SJSA1 (cell line): ENCODE data around the gene ERICH2. TPM values are rescaled to one million over a fixed set of nuclear protein-coding genes. Genes with fewer than 3 reads are reported as not detected.

Experiments
- DNase-seq, 2 experiments: peaks; one replicate each; pipeline ENCODE4 v3.0.0-alpha.2; 2015 to 2020; ENCODE audit warnings: low spot score in 2 of 2, low read depth in 1 of 2
- H3K27ac ChIP-seq: fragments of 250-450 bp; sonication (Bioruptor Pico); 2 replicates; pipeline ENCODE4 v1.5.1; 2020; ENCODE audit warnings: mild to moderate bottlenecking, moderate library complexity
- H3K27me3 ChIP-seq: fragments of 250-450 bp; sonication (Bioruptor Pico); replicated peaks from 2 replicates; pipeline ENCODE4 v1.5.1; 2020; ENCODE audit warnings: mild to moderate bottlenecking, moderate library complexity
- H3K36me3 ChIP-seq: fragments of 250-450 bp; sonication (Bioruptor Pico); 2 replicates; pipeline ENCODE4 v1.5.1; 2020; ENCODE audit warnings: mild to moderate bottlenecking
- H3K4me1 ChIP-seq: fragments of 250-450 bp; sonication (Bioruptor Pico); replicated peaks from 2 replicates; pipeline ENCODE4 v1.6.1; 2021; ENCODE audit warnings: mild to moderate bottlenecking
- H3K4me3 ChIP-seq: fragments of 250-450 bp; sonication (Bioruptor Pico); 2 replicates; pipeline ENCODE4 v1.5.1; 2020; ENCODE audit warnings: mild to moderate bottlenecking
- H3K9me3 ChIP-seq: fragments of 250-450 bp; sonication (Bioruptor Pico); replicated peaks from 2 replicates; pipeline ENCODE4 v1.5.1; 2020; ENCODE audit warnings: mild to moderate bottlenecking
- total RNA-seq: library from RNA; depleted of rRNA; stranded (reverse); fragments of >200 nt; shearing (Covaris generic); gene quantifications from 2 replicates; pipeline ENCODE4 v1.2.3, GENCODE V29; 2014

The ERICH2 gene
- total RNA-seq, 1 experiment from 2014 or later, result not detected

DNA sequence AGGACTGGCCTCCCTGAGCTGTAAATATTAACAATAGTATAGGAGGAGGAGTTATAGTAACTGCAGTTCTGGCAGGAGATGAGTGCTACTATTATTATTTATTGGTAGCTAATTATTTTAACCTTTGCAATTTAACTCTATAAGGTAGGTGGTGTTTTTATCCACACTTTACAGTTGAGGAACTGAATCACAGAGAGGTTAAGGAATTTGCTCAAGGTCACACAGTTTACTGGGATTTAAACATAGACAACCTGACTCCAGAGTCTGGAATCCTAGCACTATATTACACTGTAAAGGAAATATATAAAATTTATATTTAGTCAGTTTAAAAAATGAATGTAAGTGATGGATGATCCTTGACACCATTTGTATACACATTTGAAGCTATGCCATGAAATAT, 2.1 kb downstream of the ERICH2 start:
- Histone ChIP-seq H3K9me3 (no peaks in the 10 kb centered on the region), H3K27me3 (peaks cover 16% of the 10 kb centered on the region), H3K27ac (no peak overlapping the region), H3K36me3 (no peaks in the 10 kb centered on the region), H3K4me1 (peaks cover 7% of the 10 kb centered on the region; the same call in 1 of the 2 replicates), H3K4me3 (no peak overlapping the region)
- DNase-seq, result no peak

- H3K27ac ChIP-seq, result no peak overlapping the region
- DNase-seq, result no peak
- peaks cover 16% of the 10 kb centered on the region for H3K27me3 ChIP-seq
- H3K9me3 ChIP-seq, result no peaks in the 10 kb centered on the region
- no peak overlapping the region for H3K4me3 ChIP-seq
- H3K36me3 ChIP-seq, result no peaks in the 10 kb centered on the region
- H3K4me1 ChIP-seq, result peaks cover 7% of the 10 kb centered on the region; the same call in 1 of the 2 replicates
Observed at GRCh38 chr2:170774074-170774473, 3.9 kb downstream of the ERICH2 start.

- Histone ChIP-seq H3K9me3 (no peaks in the 10 kb centered on the region), H3K36me3 (no peaks in the 10 kb centered on the region), H3K4me3 (no peak overlapping the region), H3K4me1 (no peaks in the 10 kb centered on the region), H3K27ac (no peak overlapping the region), H3K27me3 (no peaks in the 10 kb centered on the region)
- DNase-seq, result no peak
Observed at GRCh38 chr2:170778900-170779299, 8.7 kb downstream of the ERICH2 start.

GRCh38 chr2:170779304-170779703, 9.1 kb downstream of the ERICH2 start:
- H3K27ac ChIP-seq, result no peak overlapping the region
- no peaks in the 10 kb centered on the region for H3K4me1 ChIP-seq
- no peaks in the 10 kb centered on the region for H3K9me3 ChIP-seq
- H3K27me3 ChIP-seq, result no peaks in the 10 kb centered on the region
- no peak overlapping the region for H3K4me3 ChIP-seq
- H3K36me3 ChIP-seq, result no peaks in the 10 kb centered on the region
- no peak for DNase-seq

DNA sequence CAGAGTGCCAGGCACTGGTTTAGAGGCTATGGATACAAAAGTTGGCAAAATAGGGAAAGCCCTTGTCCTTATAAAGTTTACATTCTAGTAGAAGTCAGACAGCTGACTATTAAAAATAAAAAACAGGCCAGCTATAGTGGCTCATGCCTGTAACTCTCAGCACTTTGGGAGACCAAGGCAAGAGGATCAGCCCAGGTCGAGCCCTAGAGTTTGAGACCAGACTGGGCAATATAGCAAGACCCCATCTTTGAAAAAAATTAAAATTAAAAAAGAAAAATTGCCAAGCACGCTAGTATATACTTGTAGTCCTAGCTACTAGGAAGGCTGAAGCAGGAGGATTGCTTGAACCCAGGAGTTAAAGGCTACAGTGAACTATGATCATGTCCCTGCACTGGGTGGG, 12.5 kb downstream of the ERICH2 start:
- H3K36me3 ChIP-seq, result no peaks in the 10 kb centered on the region
- no peak overlapping the region for H3K27ac ChIP-seq

DNA sequence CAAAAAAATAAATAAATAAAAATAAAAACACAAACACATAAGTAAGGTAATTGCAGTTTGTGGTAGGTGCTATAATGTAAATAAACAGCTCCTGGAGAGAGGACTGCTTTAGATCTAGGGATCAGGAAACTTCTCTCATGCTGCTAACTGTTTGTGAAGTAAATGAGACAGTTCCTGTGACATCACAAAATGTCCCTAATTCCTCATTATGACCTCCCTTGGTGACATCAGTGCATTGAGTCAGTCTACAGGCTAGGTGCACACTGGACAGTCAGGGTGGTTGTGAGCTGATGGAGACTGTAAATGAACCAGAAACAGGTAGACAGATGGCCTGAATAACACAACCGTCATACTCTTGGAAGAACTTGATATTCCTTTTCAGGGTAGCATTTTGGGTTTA, 13.4 kb downstream of the ERICH2 start:
- H3K9me3 ChIP-seq, result no peaks in the 10 kb centered on the region
- no peak for DNase-seq
- no peak overlapping the region for H3K27ac ChIP-seq
- no peaks in the 10 kb centered on the region for H3K27me3 ChIP-seq
- no peak overlapping the region for H3K4me3 ChIP-seq
- H3K36me3 ChIP-seq, result no peaks in the 10 kb centered on the region
- H3K4me1 ChIP-seq, result no peaks in the 10 kb centered on the region

More for the DNA sequence above, 12.5 kb downstream of the ERICH2 start:
- Histone ChIP-seq H3K4me1 (no peaks in the 10 kb centered on the region), H3K4me3 (no peak overlapping the region), H3K9me3 (no peaks in the 10 kb centered on the region), H3K27me3 (no peaks in the 10 kb centered on the region)
- DNase-seq, result no peak

DNA sequence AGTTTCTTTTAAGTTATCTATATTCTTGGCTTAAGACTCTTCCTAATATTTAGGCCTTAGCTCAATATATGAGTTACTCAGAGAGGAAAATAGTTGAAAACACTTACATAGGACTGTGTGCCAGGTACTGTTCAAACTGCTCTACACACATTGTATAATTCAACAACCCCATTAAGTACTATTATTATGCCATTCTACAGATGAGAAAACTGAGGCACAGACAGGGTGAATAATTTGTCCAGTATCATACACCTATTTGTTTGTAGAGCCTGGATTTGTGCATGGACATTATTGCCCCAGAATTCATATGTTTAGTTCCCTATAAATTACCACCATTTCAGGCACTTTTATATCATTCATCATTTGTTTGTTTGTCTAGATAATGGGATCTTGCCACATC, 28.8 kb downstream of the ERICH2 start:
- Histone ChIP-seq H3K36me3 (no peaks in the 10 kb centered on the region), H3K9me3 (no peaks in the 10 kb centered on the region), H3K4me3 (no peak overlapping the region), H3K27ac (no peak overlapping the region), H3K27me3 (peaks cover 4% of the 10 kb centered on the region; the same call in 1 of the 2 replicates), H3K4me1 (no peaks in the 10 kb centered on the region)
- DNase-seq, result no peak

DNA sequence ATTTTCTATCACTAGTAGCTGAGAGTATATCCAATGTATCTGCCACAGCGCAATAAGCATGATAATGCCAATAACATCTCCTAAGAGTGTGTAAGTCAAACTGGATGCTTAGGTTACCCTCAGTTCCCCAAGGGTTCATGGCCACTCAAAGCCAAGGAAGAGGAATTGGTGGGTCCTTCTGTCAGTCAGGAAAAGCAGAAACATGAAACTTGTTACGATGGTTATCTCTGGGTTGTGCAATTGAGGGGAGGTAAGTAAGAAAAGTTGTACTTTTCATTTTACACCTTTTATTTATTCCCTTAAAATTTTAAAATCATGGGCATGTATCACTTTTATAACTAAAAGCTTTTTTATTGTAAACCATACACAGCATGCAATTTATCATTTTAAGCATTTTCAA, 36.4 kb downstream of the ERICH2 start:
- Histone ChIP-seq H3K27me3 (0 out of 2 replicates have a peak, but pooled peaks cover 3% of the 10 kb centered on the region), H3K9me3 (no peaks in the 10 kb centered on the region), H3K27ac (no peak overlapping the region), H3K36me3 (no peaks in the 10 kb centered on the region), H3K4me1 (no peaks in the 10 kb centered on the region), H3K4me3 (no peak overlapping the region)
- no peak for DNase-seq

DNA sequence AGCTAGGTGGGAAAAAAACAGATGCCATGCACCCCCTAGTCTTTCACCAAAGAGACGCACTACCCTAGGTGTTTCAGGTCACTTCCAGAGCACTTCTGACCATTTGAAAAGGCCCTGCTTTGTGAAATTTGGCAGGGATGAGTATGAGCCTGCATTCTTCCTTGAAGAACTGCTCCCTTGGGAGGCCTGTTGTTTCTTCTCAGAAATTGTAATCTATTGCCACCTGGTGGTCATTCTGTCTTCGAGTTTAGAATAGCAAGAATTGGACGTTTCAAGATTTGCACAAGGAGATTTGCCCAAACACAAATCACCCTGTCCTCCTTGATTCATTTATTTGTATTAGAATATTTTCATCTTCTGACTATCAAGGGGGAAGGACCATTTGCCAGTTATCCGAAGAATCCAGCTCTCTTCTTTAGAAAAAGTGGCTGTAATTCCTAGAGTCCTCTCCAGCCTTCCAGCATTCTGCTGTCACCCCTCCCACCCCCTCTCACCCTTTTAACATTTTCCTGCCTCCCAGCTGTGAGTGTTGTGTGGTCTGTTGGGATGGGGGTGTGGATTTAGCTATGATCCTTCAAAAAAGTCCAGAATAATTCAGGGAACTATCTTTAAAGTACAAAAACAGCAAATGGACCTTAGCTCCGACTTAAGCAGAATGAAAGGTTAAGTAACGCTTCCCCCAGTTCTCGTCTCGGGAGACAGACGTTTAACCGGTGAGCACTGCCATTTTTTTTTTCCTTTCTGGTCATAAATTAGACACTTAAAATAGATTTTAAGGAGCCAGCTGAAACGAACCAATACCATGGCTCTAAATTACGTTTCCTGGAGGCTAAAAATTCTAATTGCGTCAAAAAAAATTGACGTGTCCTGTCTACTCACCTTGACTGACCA, 42.8 kb downstream of the ERICH2 start:
- peak in 1 of 2 experiments; percentile 62 for DNase-seq
- Histone ChIP-seq H3K9me3 (no peaks in the 10 kb centered on the region), H3K4me3 (no peak overlapping the region), H3K27me3 (peaks cover 52% of the 10 kb centered on the region), H3K4me1 (peaks cover 20% of the 10 kb centered on the region), H3K27ac (no peak overlapping the region), H3K36me3 (no peaks in the 10 kb centered on the region)

GRCh38 chr2:170813611-170814532, 43.7 kb downstream of the ERICH2 start:
- H3K4me1 ChIP-seq, result peaks cover 28% of the 10 kb centered on the region
- no peak overlapping the region for H3K27ac ChIP-seq
- peaks cover 60% of the 10 kb centered on the region for H3K27me3 ChIP-seq
- peak in 1 of 2 experiments; percentile 17 for DNase-seq
- no peaks in the 10 kb centered on the region for H3K36me3 ChIP-seq
- H3K4me3 ChIP-seq, result no peak overlapping the region
- no peaks in the 10 kb centered on the region for H3K9me3 ChIP-seq

DNA sequence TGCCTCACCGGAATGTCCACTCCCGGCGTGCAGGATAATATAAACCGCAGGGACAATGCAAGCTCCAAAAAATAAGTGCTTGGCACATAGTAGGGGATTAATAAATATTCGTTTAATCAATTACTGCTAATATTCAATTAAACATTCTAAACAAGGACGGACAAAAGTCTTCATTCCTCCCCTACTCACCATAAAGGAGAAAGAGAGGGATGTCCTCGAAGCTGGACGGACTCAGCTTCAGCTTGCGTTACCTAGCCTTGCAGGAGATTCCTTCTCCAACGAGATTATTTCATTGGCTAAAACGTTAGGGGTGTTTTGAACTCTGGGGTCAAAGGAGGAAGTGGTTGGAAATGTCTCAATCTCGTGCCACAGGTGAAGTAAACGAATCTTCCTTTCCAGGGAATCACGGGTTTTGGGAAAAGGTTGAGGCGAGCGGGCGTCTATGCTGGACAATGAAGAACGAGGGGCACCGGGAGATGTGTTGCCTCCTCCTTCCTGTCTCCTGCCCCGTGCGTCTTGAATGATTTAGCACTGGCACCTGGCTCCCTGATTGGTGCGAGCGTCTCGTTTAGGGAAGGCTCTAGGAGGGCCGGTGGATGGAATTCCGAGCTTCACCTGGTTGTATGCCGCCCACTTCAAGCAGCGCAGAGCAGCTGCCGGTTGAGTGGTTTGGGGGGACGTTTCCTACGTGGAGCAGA, 44.5 kb downstream of the ERICH2 start:
- no peak for DNase-seq
- Histone ChIP-seq H3K27ac (no peak overlapping the region), H3K27me3 (peaks cover 64% of the 10 kb centered on the region)

DNA sequence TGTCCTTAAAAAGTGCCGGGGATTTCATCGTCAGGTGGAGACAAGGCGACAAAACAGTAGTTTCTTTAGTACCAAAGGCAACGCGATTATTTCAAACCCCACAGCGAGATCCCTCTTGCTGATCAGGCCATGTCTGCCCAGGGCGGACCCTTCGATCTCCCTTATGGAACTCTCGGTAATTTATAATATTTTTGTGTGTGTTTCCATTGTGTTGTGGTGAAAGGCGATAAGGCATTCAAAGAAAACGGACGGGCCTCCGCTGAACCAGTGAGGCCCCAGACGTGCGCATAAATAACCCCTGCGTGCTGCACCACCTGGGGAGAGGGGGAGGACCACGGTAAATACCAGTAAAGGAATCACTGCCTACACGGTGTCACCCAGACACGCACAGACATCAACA, 45.1 kb downstream of the ERICH2 start:
- no peak overlapping the region for H3K27ac ChIP-seq
- H3K9me3 ChIP-seq, result no peaks in the 10 kb centered on the region
- H3K4me1 ChIP-seq, result peaks cover 28% of the 10 kb centered on the region
- no peaks in the 10 kb centered on the region for H3K36me3 ChIP-seq
- peaks cover 66% of the 10 kb centered on the region for H3K27me3 ChIP-seq
- no peak for DNase-seq
- no peak overlapping the region for H3K4me3 ChIP-seq

More for the DNA sequence above, 44.5 kb downstream of the ERICH2 start:
- H3K36me3 ChIP-seq, result no peaks in the 10 kb centered on the region
- H3K4me3 ChIP-seq, result no peak overlapping the region
- H3K4me1 ChIP-seq, result peaks cover 28% of the 10 kb centered on the region
- H3K9me3 ChIP-seq, result no peaks in the 10 kb centered on the region

DNA sequence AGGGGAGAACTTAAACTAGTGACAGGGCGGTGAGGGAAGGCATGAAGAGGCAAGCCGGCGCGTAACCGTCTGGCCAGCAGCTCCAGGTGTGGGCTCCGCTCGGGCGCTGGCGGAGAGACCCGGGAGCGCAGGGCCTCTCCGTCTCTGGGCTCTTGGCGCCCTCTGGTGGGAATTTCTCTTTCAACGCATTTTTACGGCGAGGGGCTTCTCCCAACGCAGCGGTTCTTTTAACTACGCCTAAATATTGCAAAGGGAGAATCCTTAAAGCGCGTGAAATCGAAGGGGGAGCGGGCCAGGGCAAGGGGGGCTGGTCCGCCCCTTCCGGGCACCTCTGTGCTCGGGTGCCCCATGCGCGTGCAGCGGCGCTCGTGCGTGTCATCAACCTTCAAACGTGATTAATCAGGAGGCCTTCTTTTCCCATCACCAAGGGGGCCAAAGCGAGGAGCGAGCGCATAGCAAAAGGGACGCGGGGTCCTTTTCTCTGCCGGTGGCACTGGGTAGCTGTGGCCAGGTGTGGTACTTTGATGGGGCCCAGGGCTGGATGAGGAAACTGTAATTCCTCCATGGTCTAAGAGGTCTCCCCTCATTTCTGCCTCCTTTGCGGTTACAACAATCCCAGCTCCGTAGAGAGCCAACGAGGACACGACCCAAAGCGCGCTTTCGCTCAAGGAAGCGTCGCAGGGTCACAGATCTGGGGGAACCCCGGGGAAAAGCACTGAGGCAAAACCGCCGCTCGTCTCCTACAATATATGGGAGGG, 45.7 kb downstream of the ERICH2 start:
- Histone ChIP-seq H3K36me3 (no peaks in the 10 kb centered on the region), H3K27ac (no peak overlapping the region), H3K27me3 (peaks cover 68% of the 10 kb centered on the region), H3K4me3 (peak overlapping the region; percentile 35), H3K9me3 (no peaks in the 10 kb centered on the region), H3K4me1 (peaks cover 28% of the 10 kb centered on the region)
- DNase-seq, result peak; percentile 65 to 67
